ENCODE measurements around the gene VAC14. TPM values are rescaled to one million over a fixed set of nuclear protein-coding genes. Genes with fewer than 3 reads are reported as not detected.
A peak's percentile ranks its signal among the peaks of the same experiment; 100 is the strongest.

The VAC14 gene
- total RNA-seq, 2 donors from 2014 or later, result 25.8 to 28.4 TPM

DNA sequence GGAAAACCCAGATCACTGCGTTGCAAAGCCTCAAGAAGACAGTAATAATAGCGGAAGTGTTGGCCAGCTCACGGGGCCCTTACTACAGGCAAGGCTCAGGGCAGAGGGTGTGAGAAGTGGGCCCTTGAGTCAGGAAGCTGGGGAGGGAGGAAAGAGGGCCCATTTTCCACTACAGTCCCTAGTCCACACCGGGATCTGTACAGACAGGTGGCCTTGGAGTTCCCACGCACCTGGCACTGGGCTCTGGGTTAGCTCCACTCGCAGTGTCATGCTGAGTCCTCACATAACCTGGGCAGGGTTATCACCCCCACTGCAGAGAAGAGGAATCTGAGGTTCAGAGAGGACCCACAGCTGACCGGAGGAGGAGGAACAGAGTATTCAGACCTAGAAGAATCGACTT lies 98.3 kb downstream of the VAC14 start:
- intact Hi-C loops (cut with DNase I), result loop anchor here in 1 of 2 donors (5.0 kb wide), 1 partner anchor 35 kb away; no protein-coding TSS in a partner anchor
- DNase-seq (ENCODE audit: low spot score), result no peak

DNA sequence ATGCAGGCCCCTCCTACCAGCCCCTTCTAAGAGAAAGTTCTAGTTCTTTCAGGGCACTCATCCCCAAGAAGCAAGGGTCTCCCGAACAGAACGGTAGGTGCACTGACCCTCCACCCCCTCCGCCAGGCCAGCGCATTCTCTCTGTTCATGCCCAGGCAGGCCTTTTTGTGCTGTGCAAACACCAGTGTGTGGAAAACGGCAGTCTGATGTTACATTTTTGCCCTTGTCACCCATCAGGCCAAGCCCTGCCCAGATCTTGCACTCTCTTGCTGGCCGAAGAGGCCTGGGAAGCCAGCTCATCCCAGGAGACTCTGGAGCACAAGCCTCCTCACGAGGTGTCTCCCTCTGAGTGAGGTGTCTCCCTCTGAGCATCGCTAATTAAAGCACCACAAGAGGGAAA lies 99.0 kb downstream of the VAC14 start:
- intact Hi-C loops (cut with DNase I), result loop anchor here in 1 of 2 donors (5.0 kb wide), 1 partner anchor 35 kb away; no protein-coding TSS in a partner anchor
- DNase-seq (ENCODE audit: low spot score), result no peak

DNA sequence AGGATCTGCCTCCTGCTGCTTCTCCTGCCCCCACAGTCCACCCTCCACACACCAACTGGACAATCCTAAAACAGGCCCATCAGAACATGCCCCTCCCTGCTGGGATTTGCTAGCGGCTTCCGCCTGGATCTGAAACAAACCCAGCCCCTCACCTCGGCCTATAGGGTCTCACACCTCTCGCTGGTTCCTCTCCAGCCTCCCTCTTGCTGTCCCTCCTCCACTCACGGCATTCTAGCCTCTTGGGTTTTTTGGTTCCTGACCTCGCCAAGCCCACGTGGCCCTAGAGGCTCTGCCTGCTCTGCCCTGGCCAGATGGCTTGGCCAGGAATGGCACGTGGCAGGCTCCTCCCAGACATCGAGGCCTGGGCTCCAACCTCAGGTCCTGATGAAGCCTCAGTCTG lies 99.4 kb downstream of the VAC14 start:
- DNase-seq (ENCODE audit: low spot score), result no peak
- intact Hi-C loops (cut with DNase I), result loop anchor here in 1 of 2 donors (5.0 kb wide), 1 partner anchor 36 kb away; no protein-coding TSS in a partner anchor

DNA sequence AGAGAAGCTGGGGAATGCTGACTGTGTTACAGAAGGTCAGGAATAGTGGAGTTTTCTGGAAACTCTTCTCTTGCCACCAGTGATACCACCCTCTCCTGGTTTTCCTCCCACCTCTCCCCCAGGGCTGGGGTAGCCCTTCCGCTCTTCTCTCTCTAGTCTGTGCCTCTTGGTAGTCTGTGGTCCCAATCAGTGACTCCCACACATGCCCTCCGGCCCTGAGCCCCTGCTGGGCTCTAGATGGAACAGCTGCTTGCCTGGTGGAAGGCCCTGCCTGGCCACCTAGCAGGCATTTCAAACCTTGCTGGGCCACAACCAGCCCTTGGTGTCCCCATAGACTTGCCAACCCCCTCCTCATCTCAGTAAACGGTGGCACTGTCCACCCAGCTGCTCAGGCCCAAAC lies 99.9 kb downstream of the VAC14 start:
- intact Hi-C loops (cut with DNase I), result loop anchor here in 1 of 2 donors (5.0 kb wide), 1 partner anchor 36 kb away; no protein-coding TSS in a partner anchor
- DNase-seq (ENCODE audit: low spot score), result no peak

DNA sequence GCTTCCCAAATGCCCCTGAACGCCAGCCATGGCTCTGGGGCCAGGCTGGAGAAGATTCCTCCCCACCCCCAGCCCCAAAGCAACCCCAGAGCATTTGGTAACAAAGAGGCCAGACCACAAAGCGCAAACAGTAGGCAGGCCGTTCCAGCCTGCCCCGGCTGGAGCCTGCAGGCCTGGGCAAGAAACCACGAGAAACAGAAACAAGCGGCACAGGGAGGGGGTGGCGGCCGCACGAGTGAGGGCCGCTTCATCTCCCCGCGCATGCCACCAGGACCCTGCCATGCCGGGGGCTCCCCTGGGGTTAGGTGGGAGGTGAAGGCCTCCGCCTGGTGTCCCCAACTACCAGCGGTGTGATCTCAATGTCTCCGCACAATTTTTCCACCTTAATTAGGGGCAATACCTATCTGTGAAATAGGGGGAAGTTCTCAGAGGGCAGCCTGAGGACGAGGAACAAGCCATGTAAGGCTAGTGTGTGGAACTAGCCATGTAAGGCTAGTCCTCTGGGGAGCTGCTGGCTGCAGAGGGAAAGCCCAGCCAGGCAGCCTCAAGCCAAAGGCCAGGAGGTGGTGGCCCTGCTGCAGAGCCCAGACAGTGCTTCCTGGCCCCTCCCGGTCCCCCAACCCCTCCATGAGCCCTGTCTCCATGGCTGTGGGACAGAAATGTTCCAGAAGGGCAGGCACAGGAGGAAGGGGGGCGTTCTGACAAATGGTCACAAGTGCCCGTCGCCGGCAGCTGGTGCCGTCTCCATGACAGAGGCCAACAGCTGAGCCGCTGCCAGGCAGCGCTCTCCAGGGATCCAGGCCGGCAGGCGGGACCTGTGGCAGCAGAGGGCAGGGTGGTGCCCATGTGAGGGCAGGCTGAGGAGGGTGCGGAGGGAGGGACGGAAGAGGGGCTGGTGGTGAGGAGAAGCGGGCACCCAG lies 100.6 kb downstream of the VAC14 start:
- intact Hi-C loops (cut with DNase I), result loop anchor here in 1 of 2 donors (5.0 kb wide), 1 partner anchor 37 kb away; no protein-coding TSS in a partner anchor
- DNase-seq (ENCODE audit: low spot score), result no peak

DNA sequence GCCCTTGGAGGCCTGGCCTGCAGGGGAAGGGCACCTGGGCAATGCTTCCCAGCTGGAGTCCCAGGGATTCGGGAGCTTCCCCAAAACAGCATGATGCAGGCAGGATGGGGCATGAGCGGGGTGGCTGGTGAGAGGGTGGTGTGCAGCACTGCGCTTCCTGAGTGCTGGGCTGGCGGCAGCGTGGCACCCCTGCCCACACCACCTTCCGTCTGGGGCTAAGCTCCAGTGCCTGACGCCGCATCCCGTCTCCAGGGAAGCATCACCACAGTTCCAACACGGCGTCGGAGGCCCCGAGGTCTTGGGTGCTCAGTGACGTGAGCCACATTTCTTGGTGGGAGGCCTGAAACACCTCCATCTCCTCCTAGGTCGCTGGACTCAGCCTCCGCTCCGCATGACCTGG lies 101.3 kb downstream of the VAC14 start:
- intact Hi-C loops (cut with DNase I), result loop anchor here in 1 of 2 donors (5.0 kb wide), 1 partner anchor 38 kb away; no protein-coding TSS in a partner anchor
- DNase-seq (ENCODE audit: low spot score), result no peak

DNA sequence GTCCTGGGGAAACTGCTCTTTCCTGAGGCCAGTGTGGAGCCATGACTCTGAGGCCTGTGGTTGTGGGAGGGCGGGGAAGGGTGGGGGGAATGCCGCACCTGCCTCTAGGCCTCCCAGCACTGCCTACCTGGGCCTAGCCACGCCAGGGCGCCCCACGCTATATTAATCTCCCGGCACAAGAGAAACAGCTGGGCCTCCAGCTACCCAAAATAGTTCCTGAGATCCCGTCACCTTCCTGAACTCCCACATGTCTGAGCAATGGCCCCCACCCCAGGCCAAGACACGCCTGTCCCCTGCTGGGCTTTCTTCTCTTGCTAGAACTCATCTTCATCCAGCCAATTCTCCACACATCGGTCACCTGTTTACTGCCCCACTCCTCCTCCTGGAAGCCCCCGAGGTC lies 102.1 kb downstream of the VAC14 start:
- intact Hi-C loops (cut with DNase I), result no loop called here
- DNase-seq (ENCODE audit: low spot score), result no peak

DNA sequence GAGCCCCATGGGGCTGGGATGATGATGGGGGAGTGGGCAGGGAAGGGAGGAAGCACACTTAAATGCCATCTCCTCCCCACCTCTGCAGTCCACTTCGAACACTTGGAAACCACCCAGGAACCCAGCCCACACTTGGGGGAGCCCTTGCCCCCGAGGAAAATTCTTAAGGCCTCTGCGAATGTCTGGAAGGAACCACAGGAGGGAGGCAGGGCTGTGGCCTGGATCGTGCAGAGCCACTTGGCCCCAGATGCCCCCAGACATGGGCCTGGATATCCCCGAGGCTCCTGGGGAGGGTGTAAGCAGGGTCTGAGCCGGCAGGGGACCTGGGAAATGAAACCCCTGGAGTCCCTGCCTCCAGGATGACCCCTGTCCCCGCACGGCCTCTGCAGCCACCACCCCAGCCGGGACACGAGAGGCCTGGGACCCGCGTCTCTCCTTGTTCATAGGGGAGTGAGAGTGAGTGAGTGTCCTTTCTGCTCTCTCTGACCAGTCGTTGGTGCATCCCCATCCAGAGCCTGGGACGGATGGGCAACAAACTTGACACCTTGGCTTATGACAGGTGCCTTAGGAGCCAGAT lies 103.3 kb downstream of the VAC14 start:
- intact Hi-C loops (cut with DNase I), result no loop called here
- no peak for DNase-seq (ENCODE audit: low spot score)

DNA sequence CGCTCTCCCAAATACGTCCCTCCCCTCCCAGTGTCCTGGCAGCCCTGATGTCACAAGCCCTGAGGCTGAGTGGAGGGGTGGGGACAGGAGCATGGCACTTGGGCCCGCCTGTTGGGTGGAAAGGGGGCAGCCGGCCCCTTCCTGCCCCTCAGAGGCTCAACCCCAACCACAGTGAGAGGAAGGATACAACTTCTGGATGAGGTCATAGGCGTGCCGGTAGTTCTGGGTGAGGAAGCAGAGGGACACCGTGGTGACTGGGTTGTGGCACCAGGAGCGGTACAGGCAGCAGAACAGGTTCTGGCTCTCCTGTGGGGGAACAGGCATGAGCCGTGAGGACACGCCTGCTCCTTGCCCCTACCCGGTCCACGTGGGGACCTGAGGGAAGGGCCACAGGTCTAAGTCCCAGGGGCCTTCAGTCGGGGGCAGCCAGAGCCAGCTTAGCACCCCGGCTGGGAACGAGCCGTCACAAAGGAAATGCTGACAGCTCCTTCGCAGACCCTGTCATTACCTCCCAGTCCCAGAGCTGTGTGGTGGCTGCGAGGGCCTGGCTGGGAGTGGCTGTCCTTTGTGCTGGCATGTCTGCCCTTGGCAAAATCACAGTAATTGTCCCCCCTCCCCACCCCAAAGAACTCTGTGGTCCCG lies 103.9 kb downstream of the VAC14 start:
- no peak for DNase-seq (ENCODE audit: low spot score)
- intact Hi-C loops (cut with DNase I), result no loop called here

DNA sequence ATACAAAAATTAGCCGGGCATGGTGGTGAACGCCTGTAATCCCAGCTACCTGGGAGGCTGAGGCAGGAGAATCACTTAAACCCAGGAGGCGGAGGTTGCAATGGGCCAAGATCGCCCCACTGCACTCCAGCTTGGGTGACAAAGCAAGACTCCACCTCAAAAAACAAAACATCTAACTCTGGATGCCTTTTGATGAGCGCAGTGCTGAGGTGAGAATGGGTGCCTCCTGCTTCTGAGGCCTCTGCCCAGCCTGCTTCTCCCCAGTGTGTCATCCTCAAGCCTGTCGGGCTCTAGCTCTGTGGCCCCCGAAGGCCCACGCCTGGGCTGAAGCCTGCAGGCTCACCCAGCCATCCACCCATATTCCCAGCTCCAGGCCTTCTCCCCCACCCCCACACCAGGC lies 104.6 kb downstream of the VAC14 start:
- DNase-seq (ENCODE audit: low spot score), result no peak

DNA sequence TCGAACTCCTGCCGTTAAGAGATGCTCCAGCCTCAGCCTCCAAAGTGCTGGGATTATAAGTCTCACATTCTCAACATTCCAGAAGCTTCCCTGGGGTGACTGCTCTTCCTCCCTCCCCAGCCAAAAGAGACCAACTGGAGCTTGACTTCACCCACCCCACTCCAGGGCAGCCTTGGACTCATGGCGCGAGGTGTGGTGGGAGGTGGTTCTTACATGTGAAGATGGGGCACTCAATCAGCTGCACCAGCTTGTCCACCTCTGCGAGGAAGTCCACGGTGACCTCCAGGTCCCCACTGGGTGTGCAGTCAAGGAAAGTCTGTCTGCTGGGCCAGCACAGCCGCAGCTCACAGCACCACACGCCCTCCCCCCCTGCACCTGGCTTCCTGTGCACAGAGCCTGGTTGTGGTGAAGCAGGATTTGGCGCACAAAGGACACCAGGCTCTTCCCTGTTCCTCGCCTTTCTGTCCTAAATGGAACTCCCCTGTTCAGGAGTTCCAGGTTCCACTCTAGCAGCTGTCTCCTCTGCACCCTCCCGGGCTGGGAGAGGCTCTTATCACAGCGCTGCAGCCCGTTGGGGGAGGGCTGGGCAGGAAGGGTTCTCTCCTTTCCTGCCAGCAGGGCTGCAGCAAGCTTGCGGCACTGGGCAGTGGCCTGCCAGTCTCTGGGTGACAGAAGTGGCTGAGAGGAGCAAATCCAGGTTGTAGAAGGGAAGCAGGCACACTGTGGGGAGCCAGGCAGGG lies 105.5 kb downstream of the VAC14 start:
- intact Hi-C loops (cut with DNase I), result no loop called here
- no peak for DNase-seq (ENCODE audit: low spot score)

More for the DNA sequence above, 104.6 kb downstream of the VAC14 start:
- intact Hi-C loops (cut with DNase I), result no loop called here

DNA sequence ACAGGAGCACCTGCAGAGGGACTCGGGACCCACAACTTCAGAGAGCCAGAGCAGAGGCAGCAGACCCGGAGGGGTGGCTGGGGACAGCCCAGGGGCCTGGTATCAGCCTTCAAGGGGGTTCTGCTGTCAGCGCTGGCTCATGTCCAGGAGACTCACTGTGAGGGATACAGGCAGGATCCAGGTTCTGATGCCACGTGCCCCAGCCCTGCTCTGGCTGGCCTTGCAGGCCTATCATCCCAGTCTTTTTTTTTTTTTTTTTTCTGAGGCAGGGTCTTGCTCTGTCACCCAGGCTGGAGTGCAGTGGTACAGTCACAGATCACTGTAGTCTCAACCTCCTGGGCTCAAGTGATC lies 106.1 kb downstream of the VAC14 start:
- intact Hi-C loops (cut with DNase I), result no loop called here
- no peak for DNase-seq (ENCODE audit: low spot score)

DNA sequence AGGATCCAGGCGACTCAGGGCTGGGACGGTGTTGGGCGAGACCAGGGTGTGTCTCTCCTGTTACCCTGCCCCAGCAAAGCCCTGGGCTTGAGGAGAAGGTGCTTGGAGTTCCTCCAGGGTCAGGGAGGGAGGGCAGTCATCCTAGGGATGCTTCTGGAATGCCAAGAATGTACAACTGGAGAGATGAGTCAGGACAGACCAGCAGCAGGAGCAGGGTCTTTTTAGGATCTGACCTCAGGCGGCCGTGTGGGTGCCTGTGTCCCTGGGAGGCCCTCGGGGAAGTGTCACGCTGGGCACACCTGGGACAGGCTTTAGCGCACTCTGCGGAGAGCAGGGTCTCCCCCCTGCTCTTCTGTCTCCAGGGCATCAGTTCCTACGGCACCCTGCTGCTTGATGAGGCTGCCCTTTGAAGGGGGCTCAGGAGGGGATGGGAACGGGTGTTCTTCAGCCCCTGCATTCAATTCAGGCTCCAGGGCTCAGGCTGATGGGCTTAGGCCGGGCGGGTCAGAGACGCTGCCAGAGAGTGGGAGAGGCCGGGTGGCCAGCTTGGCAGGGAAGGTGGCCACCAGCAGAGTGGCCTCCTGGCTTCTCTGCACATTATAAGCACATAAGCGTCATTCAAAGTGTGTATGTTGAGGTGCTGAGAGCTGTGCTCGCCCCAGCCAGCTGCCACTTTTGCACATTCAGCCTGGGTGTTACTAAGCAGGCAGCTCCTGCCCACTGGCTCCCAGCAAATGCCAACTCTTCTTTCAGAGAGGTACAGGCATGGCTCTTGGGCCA lies 106.7 kb downstream of the VAC14 start:
- intact Hi-C loops (cut with DNase I), result no loop called here
- DNase-seq (ENCODE audit: low spot score), result no peak

DNA sequence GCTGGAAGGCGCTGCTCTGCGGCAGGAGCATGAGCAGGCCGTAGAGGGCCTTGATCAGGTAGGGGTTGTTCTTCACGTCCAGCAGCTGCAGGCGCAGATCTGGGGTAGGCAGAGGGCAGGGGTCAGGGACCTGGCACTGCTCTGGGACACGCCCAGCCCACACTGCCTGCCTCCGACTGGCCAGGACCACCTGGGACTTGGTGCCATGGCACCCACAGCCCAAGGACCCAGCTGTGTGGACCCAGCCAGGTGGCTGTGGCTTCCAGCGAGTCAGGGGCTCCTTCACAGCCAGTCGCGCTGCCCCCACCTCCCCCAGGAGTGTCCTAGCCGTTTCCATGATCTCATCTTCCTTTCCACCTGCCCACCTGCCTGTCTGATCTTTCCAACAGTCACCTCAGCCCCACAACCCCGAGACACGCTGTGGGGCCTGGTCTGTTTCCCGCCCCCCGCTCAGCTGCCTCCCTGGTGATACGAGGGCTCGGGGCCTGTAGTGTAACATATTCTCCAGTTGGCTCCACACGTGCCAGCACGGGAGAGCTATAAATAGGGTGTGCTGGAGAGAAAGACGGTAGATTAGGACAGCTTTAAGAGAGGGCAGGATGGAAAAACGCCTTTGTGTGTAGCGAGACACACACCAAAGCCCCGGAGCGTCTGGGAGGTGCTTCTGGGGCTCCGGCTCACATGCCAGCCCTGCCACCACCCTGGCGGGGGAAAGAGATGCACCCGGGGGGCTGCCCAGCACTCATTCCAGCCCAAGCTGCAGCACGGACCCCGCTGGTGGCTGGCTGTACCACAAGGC lies 107.9 kb downstream of the VAC14 start:
- no peak for DNase-seq (ENCODE audit: low spot score)
- intact Hi-C loops (cut with DNase I), result no loop called here

DNA sequence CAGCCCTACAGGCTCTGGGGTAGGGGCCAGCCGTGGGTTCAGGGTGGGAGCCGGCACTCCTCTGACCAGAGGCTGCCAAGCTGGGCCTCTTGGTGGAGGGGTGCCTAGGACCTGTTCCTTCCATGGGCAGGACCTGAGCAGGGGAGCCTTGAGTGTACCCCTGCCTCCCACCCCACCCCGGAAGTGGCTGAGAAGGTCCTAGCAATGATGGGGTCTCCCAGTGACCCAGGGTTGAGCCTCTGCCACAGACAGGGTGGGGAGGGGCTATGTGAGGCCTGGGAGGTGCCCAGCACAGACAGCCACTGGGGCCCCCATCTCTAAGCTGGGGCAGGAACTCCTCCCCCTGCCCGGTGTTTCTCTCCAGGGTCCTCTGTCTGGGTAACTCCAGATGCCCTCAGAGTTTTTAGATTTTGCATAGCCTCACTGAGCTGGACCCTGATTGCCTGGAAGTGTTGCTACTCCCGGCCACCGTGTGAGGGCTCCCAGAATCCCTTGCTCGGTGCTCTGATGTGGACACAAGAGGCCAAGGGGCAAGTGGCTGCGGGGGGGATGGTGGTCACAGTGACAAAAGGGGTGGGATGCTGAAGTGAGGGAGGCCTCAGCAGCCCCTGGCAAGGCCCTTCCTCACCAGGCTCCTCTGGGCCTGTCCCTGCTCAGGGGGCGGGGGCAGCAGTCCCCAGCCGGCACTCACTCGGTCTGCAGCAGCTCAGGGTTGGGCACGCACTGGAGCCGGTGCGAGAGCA lies 108.7 kb downstream of the VAC14 start:
- no peak for DNase-seq (ENCODE audit: low spot score)
- intact Hi-C loops (cut with DNase I), result no loop called here

DNA sequence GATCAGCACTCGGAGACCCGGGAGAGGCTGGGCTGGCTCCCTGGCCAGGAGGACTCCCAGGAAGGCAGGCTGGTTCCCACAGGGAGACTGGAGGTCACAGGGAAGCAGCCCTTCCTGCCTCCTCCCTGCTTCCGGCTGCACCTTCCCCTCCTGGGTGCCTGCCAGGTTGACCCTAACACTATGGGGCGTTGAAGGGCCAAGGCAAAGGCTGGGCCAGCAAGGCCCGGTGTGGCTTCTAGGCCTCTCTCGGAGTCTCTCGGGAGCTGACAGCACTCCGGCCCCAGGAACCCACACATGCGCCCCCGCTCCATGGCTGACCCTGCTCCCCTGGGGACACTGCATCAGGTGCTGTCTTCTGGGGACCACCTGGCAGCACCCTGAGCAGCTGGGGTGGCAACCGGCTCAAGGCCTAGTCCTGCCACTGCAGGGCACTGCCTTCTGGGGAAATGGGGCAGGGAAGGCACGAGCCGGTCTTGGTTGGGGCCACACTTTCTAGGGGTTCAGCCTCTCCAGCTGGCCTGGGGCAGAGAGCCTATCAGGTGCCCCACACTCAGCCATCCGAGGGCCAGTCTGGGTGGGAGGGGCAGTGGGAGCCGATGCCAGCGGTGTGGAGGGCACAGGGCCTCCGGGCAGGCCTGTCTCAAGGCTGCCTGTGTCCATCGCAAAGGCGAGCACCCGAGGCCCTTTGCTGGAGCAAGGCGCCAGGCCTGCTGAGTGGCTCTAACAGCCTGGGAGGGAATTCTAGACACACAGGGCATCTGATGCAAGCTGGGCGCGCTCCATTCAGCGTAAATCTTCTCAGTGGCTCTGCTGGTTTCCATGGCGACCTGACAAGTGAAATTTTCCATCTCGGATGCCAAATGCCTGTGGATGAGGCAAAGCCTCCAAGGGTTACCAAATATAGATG lies 109.5 kb downstream of the VAC14 start:
- DNase-seq (ENCODE audit: low spot score), result peak; percentile 97
- intact Hi-C loops (cut with DNase I), result no loop called here

All from posterior vena cava (tissue), 2 donors.